HEK293T (cell line): ENCODE results near the gene CLMP.

ENCODE experiments used
- ELF4 ChIP-seq: fragments of 450-650 bp; IDR thresholded peaks from 2 replicates; pipeline ENCODE4 v1.6.1; 2017; ENCODE audit warnings: antibody characterized with exemption
- FOXM1 ChIP-seq: fragments of 450-650 bp; IDR thresholded peaks from 2 replicates; pipeline ENCODE4 v1.6.1; 2017; ENCODE audit warnings: mild to moderate bottlenecking, borderline replicate concordance
- L3MBTL2 ChIP-seq: fragments of 450-650 bp; conservative IDR thresholded peaks from 2 replicates; pipeline ENCODE4 v1.6.1; 2016; ENCODE audit warnings: mild to moderate bottlenecking
- SP1 ChIP-seq: fragments of 450-650 bp; IDR thresholded peaks from 2 replicates; pipeline ENCODE4 v1.6.1; 2017
- SUZ12 ChIP-seq: fragments of 450-650 bp; IDR thresholded peaks from 2 replicates; pipeline ENCODE4 v1.6.1; 2016; ENCODE audit warnings: mild to moderate bottlenecking
- ZNF384 ChIP-seq: fragments of 450-650 bp; IDR thresholded peaks from 2 replicates; pipeline ENCODE4 v1.6.1; 2016

GRCh38 chr11:123194337-123195187, 486 bp downstream of the CLMP start:
- no peak for TF ChIP-seq ELF4
- no peak for TF ChIP-seq FOXM1
- no peak for TF ChIP-seq SP1
- no peak for TF ChIP-seq SUZ12
- no peak for TF ChIP-seq L3MBTL2
- TF ChIP-seq ZNF384 = no peak
